Activated T-helper 2 cell treated with anti-CD3 and anti-CD28 coated beads, Interferon-gamma antibody, Interleukin-2, Interleukin-4, amounts not matched to agents 10 μg/mL and 5 μg/mL and 100 μg/mL, durations not matched to agents 14 hours and 24 hours and 36 hours (primary cell): ENCODE measurements around the gene ANKRD13C. TPM values are rescaled to one million over a fixed set of nuclear protein-coding genes. Genes with fewer than 3 reads are reported as not detected.
A peak's percentile ranks its signal among the peaks of the same experiment; 100 is the strongest.
"Not testable (repeated sequence)": the region's sequence is repeated elsewhere in the genome, so short reads cannot be mapped to it uniquely, and the experiment has no call there.

Experiments
- DNase-seq: peaks from one replicate; pipeline ENCODE4 v3.0.0; 2021; ENCODE audit warnings: low spot score
- H3K27ac Mint-ChIP-seq: one replicate; pipeline ENCODE4 v1.8.0; 2021; ENCODE audit warnings: mixed read lengths
- H3K27me3 Mint-ChIP-seq: one replicate; pipeline ENCODE4 v1.8.0; 2021; ENCODE audit warnings: low read depth, mixed read lengths
- H3K36me3 Mint-ChIP-seq: one replicate; pipeline ENCODE4 v1.8.0; 2021; ENCODE audit warnings: low read depth, mixed read lengths
- H3K4me1 Mint-ChIP-seq: one replicate; pipeline ENCODE4 v1.8.0; 2021; ENCODE audit warnings: low read depth, mixed read lengths
- H3K4me3 Mint-ChIP-seq: one replicate; pipeline ENCODE4 v1.8.0; 2021; ENCODE audit warnings: low read depth, mild to moderate bottlenecking, moderate library complexity, mixed read lengths
- H3K9me3 Mint-ChIP-seq: one replicate; pipeline ENCODE4 v1.8.0; 2021; ENCODE audit warnings: mixed read lengths
- intact Hi-C: fragments of 100-400 bp; cut with micrococcal nuclease; formaldehyde crosslinking; loops from one replicate; pipeline ENCODE4 v1.15.1; 2023
- total RNA-seq: library from RNA; stranded (reverse); gene quantifications from 2 replicates; pipeline ENCODE4 v1.2.3, GENCODE V29; 2022

ANKRD13C gene
- total RNA-seq, 1 donor from 2014 or later, result 24.7 TPM

GRCh38 chr1:70353601-70354331, 756 bp downstream of the ANKRD13C start:
- H3K36me3 Mint-ChIP-seq, result peaks cover 29% of the 10 kb centered on the region
- intact Hi-C loops, result loop anchor here (1.0 to 10.0 kb wide), 6 partner anchors 58 to 727 kb away; partner anchors contain the start of genes CTH, LRRC40, SRSF11 and ZRANB2
- DNase-seq, result peak; percentile 31
- no peaks in the 10 kb centered on the region for H3K27me3 Mint-ChIP-seq
- peaks cover 4% of the 10 kb centered on the region for H3K9me3 Mint-ChIP-seq
- H3K27ac Mint-ChIP-seq, result peak overlapping the region; percentile 94
- peaks cover 32% of the 10 kb centered on the region for H3K4me1 Mint-ChIP-seq
- peak overlapping the region; percentile 91 for H3K4me3 Mint-ChIP-seq

GRCh38 chr1:70353044-70353443, 1.5 kb downstream of the ANKRD13C start:
- Mint-ChIP-seq H3K4me3 (peak overlapping the region; percentile 91), H3K36me3 (peaks cover 34% of the 10 kb centered on the region), H3K4me1 (peaks cover 34% of the 10 kb centered on the region), H3K27ac (peak overlapping the region; percentile 94), H3K9me3 (peaks cover 4% of the 10 kb centered on the region), H3K27me3 (no peaks in the 10 kb centered on the region)
- DNase-seq, result no peak
- intact Hi-C loops, result loop anchor here (5.0 to 10.0 kb wide), 2 partner anchors 149 to 218 kb away; no protein-coding TSS in a partner anchor

- not testable (repeated sequence) for H3K4me3 Mint-ChIP-seq, DNase-seq, H3K9me3 Mint-ChIP-seq, H3K27me3 Mint-ChIP-seq, H3K27ac Mint-ChIP-seq
- Mint-ChIP-seq H3K36me3 (peaks cover 42% of the 10 kb centered on the region), H3K4me1 (peaks cover 36% of the 10 kb centered on the region)
- intact Hi-C loops, result loop anchor here (5.0 to 10.0 kb wide), 2 partner anchors 153 to 215 kb away; no protein-coding TSS in a partner anchor
These were observed 4.7 kb downstream of the ANKRD13C start for GRCh38 chr1:70349799-70350198.

- no peak for DNase-seq
- Mint-ChIP-seq H3K4me3 (no peak overlapping the region), H3K4me1 (peaks cover 35% of the 10 kb centered on the region), H3K9me3 (no peaks in the 10 kb centered on the region), H3K27ac (no peak overlapping the region), H3K27me3 (no peaks in the 10 kb centered on the region), H3K36me3 (peaks cover 40% of the 10 kb centered on the region)
- intact Hi-C loops, result no loop called here
These were observed 5.9 kb downstream of the ANKRD13C start for GRCh38 chr1:70348399-70349165.

GRCh38 chr1:70339644-70340043, 14.9 kb downstream of the ANKRD13C start:
- H3K27me3 Mint-ChIP-seq, H3K9me3 Mint-ChIP-seq, intact Hi-C loops, DNase-seq, H3K4me3 Mint-ChIP-seq, H3K27ac Mint-ChIP-seq, H3K4me1 Mint-ChIP-seq: not testable (repeated sequence)
- H3K36me3 Mint-ChIP-seq, result peaks cover 25% of the 10 kb centered on the region

- H3K27me3 Mint-ChIP-seq, result no peaks in the 10 kb centered on the region
- H3K9me3 Mint-ChIP-seq, result no peaks in the 10 kb centered on the region
- peaks cover 35% of the 10 kb centered on the region for H3K36me3 Mint-ChIP-seq
- H3K4me1 Mint-ChIP-seq, result peaks cover 2% of the 10 kb centered on the region
- DNase-seq, result no peak
- no peak overlapping the region for H3K4me3 Mint-ChIP-seq
- H3K27ac Mint-ChIP-seq, result no peak overlapping the region
- intact Hi-C loops, result no loop called here
These were observed 18.5 kb downstream of the ANKRD13C start for GRCh38 chr1:70336050-70336449.

- Mint-ChIP-seq H3K4me1 (peaks cover 2% of the 10 kb centered on the region), H3K9me3 (no peaks in the 10 kb centered on the region), H3K27me3 (no peaks in the 10 kb centered on the region), H3K4me3 (no peak overlapping the region), H3K36me3 (peaks cover 37% of the 10 kb centered on the region), H3K27ac (no peak overlapping the region)
- no peak for DNase-seq
- intact Hi-C loops, result no loop called here
These were observed 20.1 kb downstream of the ANKRD13C start for GRCh38 chr1:70334436-70334835.

- no peaks in the 10 kb centered on the region for H3K27me3 Mint-ChIP-seq
- H3K27ac Mint-ChIP-seq, result no peak overlapping the region
- no peak for DNase-seq
- H3K4me3 Mint-ChIP-seq, result no peak overlapping the region
- H3K9me3 Mint-ChIP-seq, result no peaks in the 10 kb centered on the region
- H3K36me3 Mint-ChIP-seq, result peaks cover 31% of the 10 kb centered on the region
- peaks cover 2% of the 10 kb centered on the region for H3K4me1 Mint-ChIP-seq
- intact Hi-C loops, result no loop called here
These were observed 21.3 kb downstream of the ANKRD13C start for GRCh38 chr1:70333245-70333644.

- DNase-seq, result no peak
- Mint-ChIP-seq H3K27me3 (no peaks in the 10 kb centered on the region), H3K36me3 (peaks cover 30% of the 10 kb centered on the region), H3K27ac (no peak overlapping the region), H3K9me3 (no peaks in the 10 kb centered on the region), H3K4me1 (peaks cover 7% of the 10 kb centered on the region), H3K4me3 (no peak overlapping the region)
- intact Hi-C loops, result no loop called here
These were observed 22.6 kb downstream of the ANKRD13C start for GRCh38 chr1:70331962-70332361.

GRCh38 chr1:70327306-70328076, 27.0 kb downstream of the ANKRD13C start:
- Mint-ChIP-seq H3K4me1 (peaks cover 6% of the 10 kb centered on the region), H3K36me3 (peaks cover 31% of the 10 kb centered on the region), H3K27ac (no peak overlapping the region), H3K4me3 (no peak overlapping the region), H3K9me3 (no peaks in the 10 kb centered on the region), H3K27me3 (no peaks in the 10 kb centered on the region)
- no peak for DNase-seq
- intact Hi-C loops, result no loop called here

- Mint-ChIP-seq H3K4me3 (no peak overlapping the region), H3K27ac (no peak overlapping the region), H3K4me1 (peaks cover 9% of the 10 kb centered on the region), H3K36me3 (peaks cover 29% of the 10 kb centered on the region), H3K9me3 (no peaks in the 10 kb centered on the region), H3K27me3 (no peaks in the 10 kb centered on the region)
- DNase-seq, result no peak
- intact Hi-C loops, result no loop called here
These were observed 29.8 kb downstream of the ANKRD13C start for GRCh38 chr1:70324683-70325082.

- Mint-ChIP-seq H3K4me3 (no peak overlapping the region), H3K9me3 (no peaks in the 10 kb centered on the region), H3K4me1 (peaks cover 7% of the 10 kb centered on the region), H3K27ac (no peak overlapping the region), H3K27me3 (no peaks in the 10 kb centered on the region), H3K36me3 (peaks cover 24% of the 10 kb centered on the region)
- intact Hi-C loops, result no loop called here
- DNase-seq, result no peak
These were observed 34.8 kb downstream of the ANKRD13C start for GRCh38 chr1:70319750-70320149.
